Heart right ventricle (tissue), 16 donors: ENCODE measurements around the gene HCN4. TPM values are rescaled to one million over a fixed set of nuclear protein-coding genes. Genes with fewer than 3 reads are reported as not detected.

Experiments
- ATAC-seq, 8 donors: fragments of 200-7000 bp; cut with Tn5 transposase; one replicate each; pipeline ENCODE4 v1.9.1; 2020; ENCODE audit warnings: mild to moderate bottlenecking in 8 of 8, moderate library complexity in 8 of 8, moderate number of reproducible peaks in 1 of 8
- DNase-seq, 2 donors: peaks; one replicate each; pipeline ENCODE4 v3.0.0-alpha.2; 2020
- H3K27ac ChIP-seq, 10 donors: fragments of 200-600 bp; sonication (generic) in 2 of 10; one replicate each; pipeline versions ENCODE4 v1.5.0 to v1.8.0; 2020 to 2022; ENCODE audit warnings: mild to moderate bottlenecking in 3 of 10
- H3K27me3 ChIP-seq, 7 donors: fragments of 200-600 bp; one replicate each; pipeline ENCODE4 v1.8.0; 2021 to 2022; ENCODE audit warnings: mild to moderate bottlenecking in 2 of 7
- H3K36me3 ChIP-seq, 9 donors: fragments of 200-600 bp; sonication (generic) in 1 of 9; one replicate each; pipeline versions ENCODE4 v1.5.0 to v1.8.0; 2020 to 2022; ENCODE audit warnings: mild to moderate bottlenecking in 2 of 9
- H3K4me1 ChIP-seq, 9 donors: fragments of 200-600 bp; sonication (generic) in 1 of 9; one replicate each; pipeline versions ENCODE4 v1.5.0 to v1.8.0; 2020 to 2022; ENCODE audit warnings: mild to moderate bottlenecking in 4 of 9
- H3K4me3 ChIP-seq, 10 donors: fragments of 200-600 bp; sonication (generic) in 2 of 10; one replicate each; pipeline versions ENCODE4 v1.5.0 to v1.8.0; 2020 to 2022; ENCODE audit warnings: mild to moderate bottlenecking in 7 of 10, moderate library complexity in 2 of 10
- H3K9me3 ChIP-seq, 11 donors: fragments of 200-600 bp in 10 of 11; sonication (generic) in 2 of 11; one replicate each; pipeline versions ENCODE4 v1.5.0 to v1.8.0; 2013 to 2022; ENCODE audit warnings: mild to moderate bottlenecking in 2 of 11, control low read depth in 1 of 11, moderate library complexity in 1 of 11
- CTCF ChIP-seq, 9 donors: fragments of 200-600 bp; sonication (generic) in 2 of 9; IDR thresholded peaks; one replicate each; pipeline versions ENCODE4 v1.5.0 to v1.8.0; 2021 to 2022; ENCODE audit warnings: antibody characterized with exemption in 9 of 9, mild to moderate bottlenecking in 5 of 9, moderate library complexity in 1 of 9
- WGBS, 2 donors: extraction: QIAGEN DNeasy Blood & Tissue Kit; methylation state at CpG; one replicate each; pipeline ENCODE4 v1.1.7; 2013; ENCODE audit warnings: inconsistent platforms in 1 of 2; 5-methylcytosine and 5-hydroxymethylcytosine counted together
- intact Hi-C, 10 donors: fragments of 100-400 bp; cut with DNase I; formaldehyde crosslinking; loops; one replicate each; pipeline versions ENCODE4 v1.11.1 to v1.14.2; 2022
- polyA plus RNA-seq, 2 donors: library from polyadenylated mRNA; stranded (reverse); fragments of 200-250 nt; gene quantifications; one replicate each; pipeline ENCODE4 v1.2.3, GENCODE V29; 2013
- total RNA-seq, 10 donors: library from RNA; stranded (reverse); fragmentation: NEBNext Ultra II Directional in 3 of 10; extraction: Animal tissue kit (Norgen Biotek cat#: 25700) in 3 of 10; gene quantifications; one replicate each; pipeline versions ENCODE4 v1.2.1 to v1.2.4, GENCODE V29; 2021 to 2023
- donor health status: Arrhythmogenic right ventricular cardiomyopathy.
- donor health status: ischemic (EF 13 %, LVEDD 7.1; RV severe dilation, severe dysfunction).
- donor health status: healthy with polysubstance abuse.
- donor health status: DM: no; HTN: yes; CAD: no.
- donor health status: DM: no; HTN: no; CAD: no.
- donor health status: ischemic (EF 25% LVEDD 6.9; RV normal size, moderate dysfunction).
- donor health status: ischemic (EF 25% LVEDD 5.7; RV mildly dilated, moderate dysfunction).
- donor health status: healthy.
- donor health status: DM: yes; HTN: yes; CAD: no.
- donor health status: Ischemic cardiomyopathy.
- donor health status: ischemic (EF 35%, LVEDD 5.7; RV mildly dilated, moderate dysfunction).
- donor health status: nonischemic (EF 11% LVEDD 7.7; RV severe dilation, severe dysfunction).
- donor health status: DM: yes; HTN: yes; CAD: no.
- donor health status: PGD.
- donor health status: ischemic (EF 29% LVEDD 5.4; RV normal size, mild dysfunction).
- donor health status: nonischemic (EF 23%, LVEDD 6.1; RV moderate dilation, normal function).

The HCN4 gene
- total and polyA plus RNA-seq, 12 donors: 2.2 to 24.9 (median 6.8) TPM

DNA sequence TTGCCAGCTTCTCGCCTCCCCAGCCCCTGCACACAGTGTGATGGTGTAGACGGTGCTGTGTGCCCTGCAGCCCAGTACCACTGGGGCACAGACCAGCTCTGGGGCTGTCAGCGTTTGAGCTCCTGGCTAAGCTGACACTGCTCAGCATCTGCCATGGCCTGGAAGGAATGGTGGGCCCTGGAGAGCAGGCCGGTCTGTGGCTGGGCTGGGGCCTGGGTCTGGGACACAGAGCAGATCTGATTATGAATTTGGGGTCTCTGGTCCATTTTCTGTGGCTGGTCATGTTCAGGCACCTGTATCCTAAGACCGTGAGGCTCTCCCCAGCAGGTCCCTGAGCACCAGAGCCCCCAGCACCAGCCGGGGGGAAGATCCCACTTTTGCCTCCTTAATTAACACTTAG, 34.7 kb downstream of the HCN4 start:
- Histone ChIP-seq H3K27ac (no peak overlapping the region), H3K27me3 (no peaks in the 10 kb centered on the region), H3K9me3 (no peaks in the 10 kb centered on the region), H3K4me3 (no peak overlapping the region), H3K4me1 (peaks cover 0 to 23% (median 8%) of the 10 kb centered on the region in 9 donors), H3K36me3 (peaks cover 0 to 4% (median 0%) of the 10 kb centered on the region in 9 donors)
- ATAC-seq (peak in 1 of 8 donors; percentile 16), DNase-seq (no peak)
- TF ChIP-seq CTCF (IDR thresholded peaks at IDR 0.05): no peak
- intact Hi-C loops: no loop called here
- 92 to 93% methylated on average over 6 of the region's 6 CpGs for WGBS, 2 donors

GRCh38 chr15:73333001-73333400, 35.8 kb downstream of the HCN4 start:
- peaks cover 0 to 3% (median 0%) of the 10 kb centered on the region in 7 donors for H3K27me3 ChIP-seq
- no peak for TF ChIP-seq CTCF (IDR thresholded peaks at IDR 0.05)
- no peak overlapping the region for H3K27ac ChIP-seq
- H3K9me3 ChIP-seq: no peaks in the 10 kb centered on the region
- ATAC-seq: no peak
- no peak overlapping the region for H3K4me3 ChIP-seq
- 83 to 91% methylated on average over 2 of the region's 2 CpGs for WGBS, 2 donors
- H3K36me3 ChIP-seq: peaks cover 0 to 4% (median 0%) of the 10 kb centered on the region in 9 donors
- DNase-seq: no peak
- intact Hi-C loops: no loop called here
- H3K4me1 ChIP-seq: peaks cover 0 to 23% (median 7%) of the 10 kb centered on the region in 9 donors

- ATAC-seq (no peak), DNase-seq (no peak)
- intact Hi-C loops: no loop called here
- Histone ChIP-seq H3K36me3 (peaks cover 0 to 4% (median 0%) of the 10 kb centered on the region in 9 donors), H3K27ac (no peak overlapping the region), H3K9me3 (no peaks in the 10 kb centered on the region), H3K4me1 (peaks cover 0 to 23% (median 7%) of the 10 kb centered on the region in 9 donors), H3K27me3 (peaks cover 0 to 3% (median 0%) of the 10 kb centered on the region in 7 donors), H3K4me3 (no peak overlapping the region)
- TF ChIP-seq CTCF (IDR thresholded peaks at IDR 0.05): no peak
- 92% methylated on average over 19 of the region's 19 CpGs for WGBS, 2 donors
These were observed 36.5 kb downstream of the HCN4 start for GRCh38 chr15:73331991-73332925.

DNA sequence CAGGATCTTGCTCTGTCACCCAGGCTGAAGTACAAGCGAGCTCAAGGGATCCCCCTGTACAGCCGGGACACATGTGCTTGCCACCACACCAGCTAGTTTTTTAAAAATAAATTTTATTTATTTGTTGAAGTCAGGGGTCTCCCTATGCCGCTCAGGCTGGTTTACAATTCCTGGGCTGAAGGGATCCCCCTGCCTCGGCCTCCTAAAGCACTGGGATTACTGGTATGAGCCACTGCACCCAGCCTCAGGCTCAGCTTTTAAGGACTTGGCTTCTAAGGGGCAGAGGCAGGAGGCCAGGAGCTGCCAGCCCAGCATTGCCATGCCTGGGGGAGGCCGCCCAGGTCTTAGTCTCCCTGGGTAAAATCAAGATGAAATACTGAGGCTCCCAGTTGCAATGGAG, 37.3 kb downstream of the HCN4 start:
- intact Hi-C loops: no loop called here
- Histone ChIP-seq H3K27ac (no peak overlapping the region), H3K36me3 (peaks cover 0 to 4% (median 0%) of the 10 kb centered on the region in 9 donors), H3K4me1 (peaks cover 0 to 25% (median 7%) of the 10 kb centered on the region in 9 donors), H3K9me3 (no peaks in the 10 kb centered on the region), H3K27me3 (peaks cover 0 to 3% (median 0%) of the 10 kb centered on the region in 7 donors), H3K4me3 (no peak overlapping the region)
- ATAC-seq (no peak), DNase-seq (no peak)
- 95% methylated on average over 5 of the region's 5 CpGs for WGBS, 2 donors
- TF ChIP-seq CTCF (IDR thresholded peaks at IDR 0.05): no peak
